ENCODE data around the gene FXN.
"Not testable (repeated sequence)": the region's sequence is repeated elsewhere in the genome, so short reads cannot be mapped to it uniquely, and the experiment has no call there.

Gene FXN

GRCh38 chr9:69090946-69091345 lies 55.4 kb downstream of the FXN start:
- Histone ChIP-seq H3K9ac (ENCODE audit: low read depth, low read length) (no peak overlapping the region), H3K4me3 (ENCODE audit: low read depth, low read length) (peak overlapping the region; percentile 28), H3K9me3 (ENCODE audit: control insufficient read depth, insufficient read depth, low read length) (no peaks in the 10 kb centered on the region), H3K4me1 (ENCODE audit: control insufficient read depth, insufficient read depth, low read length) (peaks cover 16% of the 10 kb centered on the region), H3K36me3 (ENCODE audit: control insufficient read depth, insufficient read depth, low read length) (no peaks in the 10 kb centered on the region), H3K27me3 (ENCODE audit: control insufficient read depth, insufficient read depth, low read length) (no peaks in the 10 kb centered on the region)

- Histone ChIP-seq H3K27me3 (ENCODE audit: control insufficient read depth, insufficient read depth, low read length) (no peaks in the 10 kb centered on the region), H3K4me1 (ENCODE audit: control insufficient read depth, insufficient read depth, low read length) (peaks cover 14% of the 10 kb centered on the region), H3K9ac (ENCODE audit: low read depth, low read length) (no peak overlapping the region), H3K36me3 (ENCODE audit: control insufficient read depth, insufficient read depth, low read length) (no peaks in the 10 kb centered on the region), H3K9me3 (ENCODE audit: control insufficient read depth, insufficient read depth, low read length) (no peaks in the 10 kb centered on the region), H3K4me3 (ENCODE audit: low read depth, low read length) (no peak overlapping the region)
These were observed 58.0 kb downstream of the FXN start for GRCh38 chr9:69093471-69094103.

GRCh38 chr9:69094361-69095135 lies 59.0 kb downstream of the FXN start:
- H3K9ac ChIP-seq (ENCODE audit: low read depth, low read length); H3K27me3 ChIP-seq (ENCODE audit: control insufficient read depth, insufficient read depth, low read length); H3K4me1 ChIP-seq (ENCODE audit: control insufficient read depth, insufficient read depth, low read length); H3K9me3 ChIP-seq (ENCODE audit: control insufficient read depth, insufficient read depth, low read length); H3K36me3 ChIP-seq (ENCODE audit: control insufficient read depth, insufficient read depth, low read length); H3K4me3 ChIP-seq (ENCODE audit: low read depth, low read length): not testable (repeated sequence)

- no peaks in the 10 kb centered on the region for H3K9me3 ChIP-seq (ENCODE audit: control insufficient read depth, insufficient read depth, low read length)
- no peaks in the 10 kb centered on the region for H3K36me3 ChIP-seq (ENCODE audit: control insufficient read depth, insufficient read depth, low read length)
- H3K27me3 ChIP-seq (ENCODE audit: control insufficient read depth, insufficient read depth, low read length), result no peaks in the 10 kb centered on the region
- H3K4me1 ChIP-seq (ENCODE audit: control insufficient read depth, insufficient read depth, low read length), result no peaks in the 10 kb centered on the region
- H3K9ac ChIP-seq (ENCODE audit: low read depth, low read length), result no peak overlapping the region
- no peak overlapping the region for H3K4me3 ChIP-seq (ENCODE audit: low read depth, low read length)
These were observed 61.5 kb downstream of the FXN start for GRCh38 chr9:69097064-69097463.

GRCh38 chr9:69097923-69098593 lies 62.5 kb downstream of the FXN start:
- Histone ChIP-seq H3K9ac (ENCODE audit: low read depth, low read length) (no peak overlapping the region), H3K9me3 (ENCODE audit: control insufficient read depth, insufficient read depth, low read length) (no peaks in the 10 kb centered on the region), H3K4me1 (ENCODE audit: control insufficient read depth, insufficient read depth, low read length) (no peaks in the 10 kb centered on the region)

GRCh38 chr9:69103348-69103996 lies 67.9 kb downstream of the FXN start:
- H3K4me1 ChIP-seq (ENCODE audit: control insufficient read depth, insufficient read depth, low read length), result peaks cover 10% of the 10 kb centered on the region
- H3K4me3 ChIP-seq (ENCODE audit: low read depth, low read length); H3K27me3 ChIP-seq (ENCODE audit: control insufficient read depth, insufficient read depth, low read length); H3K9ac ChIP-seq (ENCODE audit: low read depth, low read length); H3K9me3 ChIP-seq (ENCODE audit: control insufficient read depth, insufficient read depth, low read length); H3K36me3 ChIP-seq (ENCODE audit: control insufficient read depth, insufficient read depth, low read length): not testable (repeated sequence)

More at GRCh38 chr9:69097923-69098593, 62.5 kb downstream of the FXN start:
- Histone ChIP-seq H3K4me3 (ENCODE audit: low read depth, low read length) (no peak overlapping the region), H3K36me3 (ENCODE audit: control insufficient read depth, insufficient read depth, low read length) (no peaks in the 10 kb centered on the region), H3K27me3 (ENCODE audit: control insufficient read depth, insufficient read depth, low read length) (no peaks in the 10 kb centered on the region)

- H3K36me3 ChIP-seq (ENCODE audit: control insufficient read depth, insufficient read depth, low read length), result no peaks in the 10 kb centered on the region
- no peaks in the 10 kb centered on the region for H3K9me3 ChIP-seq (ENCODE audit: control insufficient read depth, insufficient read depth, low read length)
- no peak overlapping the region for H3K4me3 ChIP-seq (ENCODE audit: low read depth, low read length)
- H3K27me3 ChIP-seq (ENCODE audit: control insufficient read depth, insufficient read depth, low read length), result no peaks in the 10 kb centered on the region
- peaks cover 10% of the 10 kb centered on the region for H3K4me1 ChIP-seq (ENCODE audit: control insufficient read depth, insufficient read depth, low read length)
- H3K9ac ChIP-seq (ENCODE audit: low read depth, low read length), result no peak overlapping the region
These were observed 69.4 kb downstream of the FXN start for GRCh38 chr9:69104830-69105527.

GRCh38 chr9:69107771-69108170 lies 72.2 kb downstream of the FXN start:
- no peak overlapping the region for H3K9ac ChIP-seq (ENCODE audit: low read depth, low read length)

GRCh38 chr9:69108706-69109105 lies 73.2 kb downstream of the FXN start:
- not testable (repeated sequence) for H3K36me3 ChIP-seq (ENCODE audit: control insufficient read depth, insufficient read depth, low read length); H3K27me3 ChIP-seq (ENCODE audit: control insufficient read depth, insufficient read depth, low read length); H3K4me3 ChIP-seq (ENCODE audit: low read depth, low read length); H3K9ac ChIP-seq (ENCODE audit: low read depth, low read length); H3K9me3 ChIP-seq (ENCODE audit: control insufficient read depth, insufficient read depth, low read length)
- peaks cover 10% of the 10 kb centered on the region for H3K4me1 ChIP-seq (ENCODE audit: control insufficient read depth, insufficient read depth, low read length)

More at GRCh38 chr9:69107771-69108170, 72.2 kb downstream of the FXN start:
- peaks cover 10% of the 10 kb centered on the region for H3K4me1 ChIP-seq (ENCODE audit: control insufficient read depth, insufficient read depth, low read length)
- H3K9me3 ChIP-seq (ENCODE audit: control insufficient read depth, insufficient read depth, low read length), result no peaks in the 10 kb centered on the region
- H3K27me3 ChIP-seq (ENCODE audit: control insufficient read depth, insufficient read depth, low read length), result no peaks in the 10 kb centered on the region
- H3K4me3 ChIP-seq (ENCODE audit: low read depth, low read length), result no peak overlapping the region
- no peaks in the 10 kb centered on the region for H3K36me3 ChIP-seq (ENCODE audit: control insufficient read depth, insufficient read depth, low read length)

GRCh38 chr9:69109152-69109551 lies 73.6 kb downstream of the FXN start:
- H3K4me1 ChIP-seq (ENCODE audit: control insufficient read depth, insufficient read depth, low read length), result peaks cover 10% of the 10 kb centered on the region
- no peak overlapping the region for H3K9ac ChIP-seq (ENCODE audit: low read depth, low read length)
- H3K36me3 ChIP-seq (ENCODE audit: control insufficient read depth, insufficient read depth, low read length), result no peaks in the 10 kb centered on the region
- H3K4me3 ChIP-seq (ENCODE audit: low read depth, low read length), result no peak overlapping the region
- no peaks in the 10 kb centered on the region for H3K27me3 ChIP-seq (ENCODE audit: control insufficient read depth, insufficient read depth, low read length)
- no peaks in the 10 kb centered on the region for H3K9me3 ChIP-seq (ENCODE audit: control insufficient read depth, insufficient read depth, low read length)

- H3K36me3 ChIP-seq (ENCODE audit: control insufficient read depth, insufficient read depth, low read length); H3K9ac ChIP-seq (ENCODE audit: low read depth, low read length); H3K4me1 ChIP-seq (ENCODE audit: control insufficient read depth, insufficient read depth, low read length); H3K9me3 ChIP-seq (ENCODE audit: control insufficient read depth, insufficient read depth, low read length); H3K4me3 ChIP-seq (ENCODE audit: low read depth, low read length); H3K27me3 ChIP-seq (ENCODE audit: control insufficient read depth, insufficient read depth, low read length): not testable (repeated sequence)
These were observed 77.1 kb downstream of the FXN start for GRCh38 chr9:69112646-69113045.

Data from iPS-15b (cell line).